G401 (cell line): Measurements from ENCODE around the gene CCNI2. TPM values are rescaled to one million over a fixed set of nuclear protein-coding genes. Genes with fewer than 3 reads are reported as not detected.

Source experiments
- DNase-seq: peaks from one replicate; pipeline ENCODE4 v3.0.0-alpha.2; 2015; ENCODE audit warnings: low spot score
- in situ Hi-C: cut with HindIII; loops from 2 replicates; pipeline ENCODE4 v1.10.0; 2016; ENCODE audit warnings: low sequenced_read_pairs, mixed read lengths
- total RNA-seq: library from RNA; depleted of rRNA; stranded (reverse); fragments of >200 nt; shearing (Covaris generic); gene quantifications from 2 replicates; pipeline ENCODE4 v1.2.3, GENCODE V29; 2014

The CCNI2 gene
- total RNA-seq, 1 experiment from 2014 or later: 0.07 TPM

DNA sequence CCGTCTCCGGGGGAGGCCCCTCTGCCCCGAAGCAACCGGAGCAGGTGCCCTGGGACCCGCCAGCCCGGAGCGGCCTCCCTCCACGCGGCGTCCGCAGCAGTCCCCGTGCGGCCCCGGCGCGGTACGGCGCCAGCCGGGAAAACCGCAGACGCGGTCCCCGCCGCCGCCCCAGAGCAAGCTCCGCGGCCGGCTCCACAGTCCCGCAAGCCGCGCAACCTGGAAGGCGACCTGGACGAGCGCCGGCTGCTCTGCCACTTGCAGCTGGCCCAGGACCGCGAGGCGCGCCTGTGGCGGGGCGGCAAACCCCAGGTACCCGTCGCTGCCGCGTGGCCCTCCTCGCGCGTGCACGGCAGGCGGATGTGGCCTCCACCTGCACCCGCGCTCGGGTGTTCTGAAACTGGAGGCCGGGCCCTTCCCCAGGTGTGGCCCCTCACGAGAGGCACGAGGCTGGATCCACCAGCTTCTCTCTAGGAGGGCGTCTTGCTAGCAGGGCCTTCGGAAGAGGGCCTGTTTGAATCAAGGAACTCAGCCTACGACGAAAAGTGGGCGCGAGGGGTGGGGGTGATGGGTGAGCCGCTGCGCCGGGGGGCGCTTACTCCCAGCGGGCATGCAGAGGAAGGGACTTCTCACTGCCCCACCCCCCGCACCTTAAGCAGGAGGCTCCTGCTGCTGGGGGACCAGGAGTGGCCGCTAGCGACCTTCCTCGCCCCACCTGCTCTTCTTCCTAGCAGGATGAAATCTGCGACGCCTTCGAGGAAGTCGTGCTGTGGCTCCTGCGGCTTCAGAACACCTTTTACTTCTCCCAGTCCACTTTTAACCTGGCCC lies 602 bp downstream of the CCNI2 start:
- DNase-seq: no peak
- in situ Hi-C loops: no loop called here

DNA sequence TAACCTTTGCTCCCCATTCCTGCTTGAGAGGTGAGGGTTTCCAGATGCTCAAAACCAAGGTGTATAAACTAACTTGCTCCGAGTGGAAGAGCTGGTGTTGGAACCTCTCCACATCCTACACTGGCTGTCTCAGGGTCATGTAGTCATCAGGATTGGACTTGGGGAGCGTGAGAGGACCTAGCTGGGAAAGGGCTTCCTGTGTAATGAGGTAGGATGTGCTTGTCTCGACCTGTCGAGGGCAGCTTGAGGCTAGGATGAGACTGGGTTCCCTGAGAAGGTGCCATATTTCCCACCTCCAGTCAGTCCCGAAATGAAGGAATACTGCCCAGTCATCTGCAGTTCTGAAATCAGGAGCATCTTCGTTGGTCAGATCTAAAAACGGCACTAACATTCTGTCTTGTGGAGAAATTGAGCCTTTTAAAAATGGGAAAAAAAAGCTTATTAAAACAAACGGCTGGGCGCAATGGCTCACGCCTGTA lies 1.3 kb downstream of the CCNI2 start:
- in situ Hi-C loops: no loop called here
- DNase-seq: no peak

DNA sequence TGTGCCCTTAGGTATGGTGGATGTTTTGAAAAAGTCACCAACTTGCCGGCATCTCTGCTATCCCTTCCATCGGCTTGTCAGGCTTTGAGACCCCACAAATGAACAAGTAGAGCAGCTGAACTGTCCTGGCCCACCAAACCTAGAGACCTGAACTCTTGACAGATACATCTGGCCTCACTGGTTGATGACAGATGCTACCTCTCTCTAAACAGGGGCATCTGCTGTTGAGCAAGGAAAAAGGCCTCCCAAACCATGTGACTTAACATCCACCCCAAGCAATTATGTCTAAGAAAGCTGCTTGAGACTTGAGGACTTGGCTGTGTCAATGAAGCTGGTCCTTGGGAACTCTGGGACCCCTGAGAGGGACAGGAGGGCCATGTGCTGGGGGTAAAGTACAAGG lies 2.3 kb downstream of the CCNI2 start:
- in situ Hi-C loops: no loop called here

DNA sequence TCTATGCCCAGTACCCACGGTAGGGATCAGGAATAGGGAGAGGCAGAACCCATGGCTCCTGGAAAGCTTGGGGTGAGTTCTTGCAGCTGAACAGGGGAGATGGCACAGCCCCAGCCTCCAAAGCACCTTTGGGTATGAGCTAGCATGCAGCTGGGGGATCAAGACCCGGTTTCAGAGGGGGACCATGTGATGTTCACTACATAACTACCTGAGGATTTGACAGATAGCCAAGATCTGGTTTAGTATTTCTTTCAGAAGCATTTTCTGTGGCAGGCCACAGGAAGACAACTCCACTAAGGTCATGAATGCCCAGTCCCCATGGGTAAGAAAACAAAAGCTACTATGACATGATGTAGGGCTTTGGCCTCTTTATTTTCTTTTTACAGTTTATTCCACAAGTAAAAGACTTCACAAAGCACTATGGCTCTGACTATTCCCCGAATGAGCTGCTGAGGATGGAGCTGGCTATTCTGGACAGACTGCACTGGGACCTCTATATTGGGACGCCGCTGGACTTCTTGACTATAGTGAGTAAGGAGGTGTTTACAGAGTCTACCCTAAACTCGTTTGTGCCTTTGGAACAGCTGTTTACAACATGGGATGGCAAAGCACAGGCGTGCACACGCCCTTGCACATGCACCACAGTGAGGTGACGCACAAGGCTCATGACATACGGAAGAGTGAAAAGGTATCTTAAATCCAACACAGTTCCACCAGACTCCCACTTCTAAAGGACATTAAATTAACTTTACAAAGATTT lies 3.4 kb downstream of the CCNI2 start:
- in situ Hi-C loops: no loop called here
- DNase-seq: no peak

More for the DNA sequence above, 2.3 kb downstream of the CCNI2 start:
- no peak for DNase-seq

DNA sequence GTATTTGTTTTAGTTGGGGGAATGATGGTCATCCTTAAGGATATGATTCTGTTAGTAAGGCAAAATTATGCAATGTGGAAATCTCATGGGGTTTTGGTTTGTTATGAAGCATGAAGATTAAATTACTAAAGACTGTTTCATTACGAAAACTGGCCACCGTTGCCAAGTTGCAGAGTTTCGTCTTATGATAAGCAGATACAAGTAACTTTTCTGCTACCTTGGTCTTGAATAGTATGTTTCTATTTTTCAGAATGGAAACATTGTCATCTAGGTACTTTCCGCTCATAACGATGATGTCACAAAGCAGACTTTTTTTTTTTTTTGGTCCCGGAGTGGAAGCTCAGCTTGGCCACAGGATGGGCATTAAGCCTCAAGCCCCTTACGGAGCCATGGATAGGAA lies 4.2 kb downstream of the CCNI2 start:
- no peak for DNase-seq
- in situ Hi-C loops: no loop called here

DNA sequence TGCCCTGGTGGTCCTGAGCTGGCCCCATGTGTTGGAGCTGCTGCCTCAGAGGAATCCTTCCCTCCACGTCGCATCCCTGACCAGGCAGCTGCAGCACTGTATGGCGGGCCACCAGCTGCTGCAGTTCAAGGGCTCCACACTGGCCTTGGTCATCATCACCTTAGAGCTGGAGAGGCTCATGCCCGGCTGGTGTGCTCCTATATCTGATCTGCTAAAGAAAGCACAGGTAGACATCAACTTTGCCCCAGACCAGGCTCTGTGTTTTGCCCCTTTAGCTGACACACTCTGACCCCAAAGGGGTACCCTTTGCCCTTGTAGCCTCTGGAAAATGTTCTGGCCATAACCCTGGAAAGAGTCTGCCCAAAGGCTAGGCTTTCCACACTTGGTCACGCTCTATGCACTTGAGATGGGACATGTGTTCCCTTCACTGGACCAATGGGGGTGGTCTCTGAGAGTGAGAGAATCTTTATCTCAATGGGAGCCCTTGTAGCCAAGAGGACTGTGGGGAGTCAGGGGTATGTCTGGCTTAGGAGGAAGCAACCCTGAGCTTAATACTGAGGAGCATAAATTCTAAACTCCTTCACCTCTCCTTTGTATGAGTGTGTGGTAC lies 4.8 kb downstream of the CCNI2 start:
- DNase-seq: no peak
- in situ Hi-C loops: no loop called here

DNA sequence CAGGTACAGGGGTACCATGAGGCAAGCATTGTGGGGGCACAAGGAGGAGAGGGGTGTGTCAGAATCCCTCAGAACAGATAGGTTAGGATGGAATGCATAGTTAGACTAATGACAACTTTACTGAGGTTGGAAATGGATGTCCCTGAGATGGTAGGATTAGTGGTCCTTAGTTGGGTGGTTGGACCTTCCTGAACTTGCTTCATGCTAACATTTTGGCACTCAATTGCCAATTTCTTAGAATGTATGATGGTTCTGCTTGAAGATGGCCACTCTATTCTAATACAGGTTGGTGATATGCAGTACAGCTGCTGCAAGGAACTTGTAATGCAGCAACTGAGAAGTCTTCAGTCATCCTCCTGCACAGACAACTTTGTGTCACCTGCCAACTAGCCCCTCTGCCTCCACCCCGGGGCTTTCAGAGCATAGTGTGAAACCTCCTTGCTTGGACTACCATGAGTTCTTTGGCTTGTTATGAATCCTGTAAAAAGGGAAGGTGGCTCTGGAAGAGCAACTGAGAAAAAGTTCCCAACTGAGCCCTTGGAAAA lies 5.4 kb downstream of the CCNI2 start:
- DNase-seq: no peak
- in situ Hi-C loops: no loop called here

DNA sequence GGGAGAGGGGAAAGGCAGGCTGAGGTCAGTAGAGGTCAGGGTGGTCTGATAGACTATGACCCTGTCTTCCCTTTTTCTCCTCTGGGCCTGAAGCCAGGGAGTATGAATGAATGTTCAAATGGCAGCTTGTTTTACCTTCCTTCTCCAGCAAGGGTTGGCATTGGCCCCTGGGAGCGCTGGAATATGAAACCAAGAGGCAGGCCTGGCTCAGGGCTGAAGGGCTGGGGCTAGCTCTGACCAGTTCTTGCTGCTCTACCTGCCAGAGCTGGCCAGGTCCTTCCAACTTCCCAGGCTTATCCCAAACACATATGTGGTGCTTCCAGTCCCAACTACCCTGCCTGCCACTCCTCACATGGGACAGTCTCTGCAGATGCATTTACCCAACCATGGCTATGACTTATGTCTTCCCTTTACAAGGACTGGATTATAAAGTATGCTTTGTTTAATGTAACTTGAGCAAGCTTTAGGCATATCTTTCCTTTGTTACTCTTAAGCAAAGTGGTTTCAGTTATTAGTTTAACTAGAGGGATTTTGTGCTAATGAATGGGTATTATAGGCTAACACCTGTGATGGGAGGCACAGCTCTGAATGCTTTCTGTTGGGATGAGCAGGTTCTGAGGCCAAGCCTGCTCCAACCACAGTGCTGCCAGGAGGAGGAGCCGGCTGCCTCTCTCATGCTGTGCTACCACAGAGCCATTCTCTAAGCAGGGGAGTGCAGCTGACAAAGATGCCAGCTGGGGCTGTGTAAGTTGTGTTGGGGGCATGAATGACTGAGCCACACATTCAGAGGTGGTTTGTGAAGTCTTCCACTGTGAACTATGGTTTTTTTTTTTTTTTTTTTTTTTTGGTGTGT lies 6.1 kb downstream of the CCNI2 start:
- peak; percentile 85 for DNase-seq
- in situ Hi-C loops: no loop called here

DNA sequence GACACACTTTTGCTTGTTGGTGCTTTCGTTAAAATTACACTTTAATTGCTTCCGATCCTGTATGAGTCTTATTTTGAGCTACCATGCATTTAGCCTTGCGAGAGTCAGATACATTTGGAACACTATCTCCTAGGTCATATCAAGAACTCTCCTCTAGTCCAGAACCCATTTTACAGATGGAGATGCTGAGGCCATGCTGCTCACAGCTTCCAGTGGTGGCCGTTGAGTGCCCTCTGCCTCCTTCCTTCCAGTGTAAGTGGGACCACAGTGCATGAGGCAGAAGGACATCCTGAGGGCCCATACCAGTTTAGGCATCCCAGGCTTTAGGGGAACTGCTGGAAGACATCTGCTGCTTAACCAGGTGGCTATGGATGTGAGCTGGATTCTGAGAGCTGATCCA lies 6.9 kb downstream of the CCNI2 start:
- DNase-seq: no peak
- in situ Hi-C loops: no loop called here

DNA sequence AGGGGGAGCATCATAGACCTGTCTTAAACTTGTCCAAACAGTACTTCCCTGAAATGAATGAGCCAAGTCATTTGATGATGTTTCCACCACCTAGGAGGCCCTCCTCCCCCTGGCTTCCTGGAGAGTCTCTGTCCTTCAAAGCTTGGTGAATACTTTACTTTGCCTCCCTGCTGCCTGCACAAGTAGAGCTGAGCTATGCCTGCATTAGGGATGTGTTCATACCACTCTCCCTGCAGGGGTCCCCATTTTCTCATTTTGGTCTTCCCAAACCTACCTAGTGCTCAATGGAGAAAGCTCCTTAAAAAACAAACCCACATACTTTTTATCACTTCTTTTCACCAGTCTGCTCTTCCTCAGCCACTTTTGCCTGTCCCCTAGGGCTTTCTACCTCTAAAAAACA lies 7.7 kb downstream of the CCNI2 start:
- DNase-seq: no peak
- in situ Hi-C loops: no loop called here

DNA sequence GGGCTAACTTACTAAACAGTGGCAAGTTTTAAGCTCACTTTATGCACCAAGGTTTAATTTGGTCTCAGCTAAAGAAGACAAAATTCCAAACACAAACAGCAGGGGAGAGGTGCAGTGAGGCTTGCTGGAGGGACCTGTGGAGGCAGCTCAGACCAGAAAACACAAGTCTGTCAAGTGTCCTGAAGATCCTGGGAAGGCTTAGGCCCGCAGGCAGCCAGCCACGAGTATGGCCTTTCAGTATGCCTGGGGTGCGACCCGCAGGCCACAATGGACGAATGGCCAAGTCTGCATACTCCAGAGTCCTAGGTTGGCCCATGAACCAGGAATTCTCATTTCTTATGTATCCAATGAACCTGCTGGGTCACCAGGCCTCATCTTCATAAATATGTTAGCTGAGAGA lies 9.3 kb downstream of the CCNI2 start:
- in situ Hi-C loops: no loop called here
- DNase-seq: no peak

DNA sequence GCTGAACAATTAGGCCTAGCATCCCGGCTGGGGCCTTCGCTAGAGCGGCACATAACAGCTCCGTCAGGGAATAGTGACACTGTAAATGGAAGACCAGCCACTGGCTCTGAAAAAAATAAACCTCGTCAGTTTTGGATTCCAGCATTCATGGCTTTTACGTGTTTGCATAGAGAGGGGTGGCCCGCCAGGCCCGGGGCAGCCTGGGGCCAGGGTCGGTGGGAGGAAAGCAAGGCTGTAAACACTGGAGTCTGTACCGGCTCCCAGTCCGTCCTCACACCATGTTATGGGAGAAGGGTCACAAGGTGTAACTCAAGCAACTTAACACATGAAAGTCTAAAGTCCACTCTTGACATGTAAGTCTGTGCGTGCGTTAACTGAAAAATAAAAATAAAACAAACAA lies 11.2 kb downstream of the CCNI2 start:
- in situ Hi-C loops: no loop called here

DNA sequence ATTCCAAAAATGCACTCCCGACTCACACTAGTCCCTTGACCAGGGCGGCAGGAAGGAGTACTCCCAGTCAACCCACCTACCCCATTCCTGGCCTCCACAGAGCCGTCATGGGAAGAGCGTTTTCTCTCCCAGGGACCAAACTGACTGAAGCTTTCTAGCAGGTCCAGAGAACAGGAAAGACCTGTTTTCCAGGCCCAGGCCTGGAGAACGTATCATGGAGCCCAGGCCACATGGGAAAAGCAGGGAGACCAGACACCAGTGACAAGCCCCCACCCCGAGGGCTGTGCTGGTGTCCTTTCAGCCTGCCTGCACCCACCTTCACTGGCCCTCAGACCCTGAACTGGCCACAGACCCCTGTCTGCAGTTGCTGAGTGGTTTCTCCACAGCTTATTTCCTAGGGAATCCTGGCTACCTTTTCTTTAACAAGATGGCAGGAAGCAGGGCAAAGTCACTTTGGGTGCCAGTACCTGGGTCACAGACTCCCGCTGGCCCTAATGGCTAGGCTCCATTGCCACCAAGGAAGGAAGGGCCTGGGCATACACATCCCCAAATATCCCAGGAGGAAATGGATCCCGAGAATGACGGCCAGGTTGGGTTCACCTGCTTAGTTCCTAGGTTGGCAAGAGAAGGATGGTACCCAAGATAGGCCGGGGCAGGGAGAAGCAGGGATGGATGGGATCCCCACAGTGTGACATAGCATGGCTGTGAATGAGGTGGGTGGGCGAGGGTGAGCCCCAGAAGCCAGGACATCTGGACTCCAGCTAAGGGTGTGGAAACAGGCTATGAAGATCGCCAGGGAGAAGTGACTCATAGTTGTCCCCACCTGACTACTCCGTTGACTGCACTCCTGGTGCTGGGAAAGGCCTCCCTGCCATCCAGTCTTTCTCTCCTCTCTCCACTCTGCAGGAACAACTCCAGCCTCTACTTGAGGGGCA lies 12.2 kb downstream of the CCNI2 start:
- in situ Hi-C loops: no loop called here
- no peak for DNase-seq

More for the DNA sequence above, 11.2 kb downstream of the CCNI2 start:
- no peak for DNase-seq

DNA sequence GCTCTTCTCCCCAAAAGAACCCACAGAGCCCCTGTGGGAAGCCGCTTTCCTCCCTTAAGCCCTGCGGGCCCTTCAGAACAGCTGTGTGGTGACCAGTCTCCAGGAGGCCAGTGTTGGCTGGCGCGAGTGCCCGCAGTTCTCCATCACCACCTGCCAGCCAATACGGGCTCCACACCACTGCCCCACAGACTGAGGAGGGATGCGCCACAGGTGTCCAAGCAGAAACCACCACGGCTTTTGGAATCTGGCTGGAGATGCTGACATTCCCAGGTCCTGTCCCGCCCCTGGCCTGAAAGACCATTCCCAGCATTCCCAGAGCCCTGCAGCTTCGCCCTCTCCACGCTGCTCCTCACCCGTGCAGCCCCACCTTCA lies 12.8 kb downstream of the CCNI2 start:
- in situ Hi-C loops: no loop called here
- no peak for DNase-seq

DNA sequence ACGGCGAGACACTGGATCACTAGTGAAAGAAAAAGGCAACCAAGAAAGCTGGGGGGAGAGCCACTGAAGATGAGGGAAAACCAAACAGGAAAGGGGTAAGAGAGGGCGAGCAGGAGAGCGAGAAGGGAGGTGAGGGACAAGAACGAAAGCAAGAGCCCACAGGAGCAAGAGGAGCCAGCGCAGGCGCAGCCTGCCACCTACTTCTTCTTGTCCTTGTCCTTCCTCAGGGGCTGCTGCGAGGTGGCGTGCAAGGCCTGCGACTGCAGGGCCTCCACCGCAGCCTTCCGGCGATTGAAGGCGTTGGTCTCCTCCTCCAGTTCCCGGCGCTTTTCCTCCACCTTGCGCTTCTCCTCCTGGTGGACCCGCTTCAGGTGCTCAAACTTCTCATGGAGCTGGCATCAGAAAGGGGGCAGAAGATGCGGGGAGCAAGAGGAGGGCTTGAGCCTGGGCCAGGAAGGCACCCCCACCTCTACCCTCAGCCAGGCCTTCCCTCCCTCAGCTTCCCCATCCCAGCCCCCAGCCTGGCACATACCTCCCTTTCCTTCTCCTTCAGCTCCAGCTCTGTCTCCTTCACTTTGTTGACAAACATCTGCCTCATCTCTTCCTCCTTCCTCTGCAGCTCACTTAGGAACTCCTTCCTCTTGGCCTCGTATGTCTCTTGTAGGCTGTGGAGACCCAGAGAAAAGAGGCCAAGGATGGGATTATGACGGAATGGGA lies 13.5 kb downstream of the CCNI2 start:
- in situ Hi-C loops: no loop called here
- no peak for DNase-seq

DNA sequence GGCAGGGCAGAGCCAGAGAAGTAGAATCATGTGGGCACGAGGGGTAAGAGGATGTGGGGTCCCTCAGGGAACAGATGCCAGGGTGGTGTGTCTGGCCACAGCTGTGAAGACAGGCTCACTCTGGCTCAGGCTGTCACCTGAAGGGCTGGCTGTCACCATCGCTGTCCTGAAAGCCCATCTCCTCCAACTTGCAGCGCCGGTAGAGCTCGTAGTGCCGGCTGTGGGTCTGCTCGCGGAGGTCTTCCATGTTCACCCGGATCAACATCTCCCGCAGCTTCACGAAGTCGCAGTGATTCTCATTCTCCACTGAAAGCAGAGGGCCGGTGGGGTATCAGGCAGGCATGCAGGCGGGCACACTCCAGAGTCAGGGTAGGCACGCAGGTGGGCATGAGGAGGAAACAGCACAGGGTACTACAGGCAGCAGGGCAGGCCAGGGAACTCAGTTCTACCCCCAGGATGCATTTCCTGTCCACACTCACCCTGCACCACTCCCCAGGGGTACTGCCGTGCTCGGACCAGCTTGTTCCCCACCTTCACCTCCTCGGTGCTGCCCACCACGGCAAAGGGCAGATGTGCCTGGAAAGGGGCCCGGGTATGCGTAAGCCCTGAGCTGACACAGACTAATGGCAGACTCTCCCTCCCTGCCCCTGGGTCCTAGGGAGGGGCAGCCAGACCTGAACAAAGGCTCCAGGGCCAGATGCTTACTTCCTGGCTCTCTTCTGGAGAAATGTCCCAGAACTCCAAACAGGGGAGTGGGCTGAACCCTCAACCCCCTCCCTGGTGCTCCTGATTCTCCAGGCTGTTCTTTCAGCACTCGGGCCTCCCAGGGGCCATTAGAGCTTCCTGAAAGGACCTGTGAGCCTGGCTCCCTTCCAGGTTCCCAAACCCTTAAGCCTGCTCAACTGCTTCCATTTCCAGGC lies 14.4 kb downstream of the CCNI2 start:
- DNase-seq: no peak
- in situ Hi-C loops: no loop called here
